Sigmoid colon (tissue), 4 donors: ENCODE results near the gene EXOC7.

ENCODE experiments used
- EP300 ChIP-seq, 4 donors: sonication (generic); formaldehyde crosslinking; IDR thresholded peaks; one replicate each; pipeline ENCODE4 v1.6.1; 2017; ENCODE audit warnings: antibody characterized with exemption in 4 of 4
- POLR2A ChIP-seq, 2 donors: fragments of 450-650 bp; IDR thresholded peaks; one replicate each; pipeline ENCODE4 v1.6.1; 2016; ENCODE audit warnings: antibody characterized with exemption in 2 of 2, mild to moderate bottlenecking in 2 of 2, moderate library complexity in 2 of 2
- TF ChIP-seq, protein P1 (sequence below), 4 experiments: fragments of 450-650 bp in 3 of 4; fragments of 200-600 bp in 1 of 4; IDR thresholded peaks; one replicate each; pipeline ENCODE4 v1.5.1; 2016 to 2019; ENCODE audit warnings: antibody characterized with exemption in 4 of 4, mild to moderate bottlenecking in 3 of 4, moderate library complexity in 2 of 4

DNA sequence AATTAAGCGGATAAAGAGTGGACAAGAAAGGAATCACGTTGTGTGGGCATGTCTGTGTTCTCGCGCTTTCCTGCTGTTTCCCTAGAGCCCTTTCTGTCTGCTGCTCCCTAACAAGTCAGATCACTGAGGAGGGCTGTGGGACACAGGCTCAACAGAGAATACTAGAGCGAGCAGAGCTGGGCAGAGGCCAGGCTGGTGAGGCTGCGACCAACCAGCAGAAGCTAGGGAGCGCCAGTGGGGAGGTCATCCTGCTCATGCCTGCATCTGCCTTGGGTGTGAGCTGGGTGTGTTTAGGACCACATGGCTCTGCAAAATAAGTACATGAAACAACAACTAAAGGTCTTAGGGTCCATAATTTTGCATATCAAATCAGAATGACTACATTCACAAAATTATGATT is 49.0 kb upstream of the EXOC7 start:
- TF ChIP-seq, protein P1, sequence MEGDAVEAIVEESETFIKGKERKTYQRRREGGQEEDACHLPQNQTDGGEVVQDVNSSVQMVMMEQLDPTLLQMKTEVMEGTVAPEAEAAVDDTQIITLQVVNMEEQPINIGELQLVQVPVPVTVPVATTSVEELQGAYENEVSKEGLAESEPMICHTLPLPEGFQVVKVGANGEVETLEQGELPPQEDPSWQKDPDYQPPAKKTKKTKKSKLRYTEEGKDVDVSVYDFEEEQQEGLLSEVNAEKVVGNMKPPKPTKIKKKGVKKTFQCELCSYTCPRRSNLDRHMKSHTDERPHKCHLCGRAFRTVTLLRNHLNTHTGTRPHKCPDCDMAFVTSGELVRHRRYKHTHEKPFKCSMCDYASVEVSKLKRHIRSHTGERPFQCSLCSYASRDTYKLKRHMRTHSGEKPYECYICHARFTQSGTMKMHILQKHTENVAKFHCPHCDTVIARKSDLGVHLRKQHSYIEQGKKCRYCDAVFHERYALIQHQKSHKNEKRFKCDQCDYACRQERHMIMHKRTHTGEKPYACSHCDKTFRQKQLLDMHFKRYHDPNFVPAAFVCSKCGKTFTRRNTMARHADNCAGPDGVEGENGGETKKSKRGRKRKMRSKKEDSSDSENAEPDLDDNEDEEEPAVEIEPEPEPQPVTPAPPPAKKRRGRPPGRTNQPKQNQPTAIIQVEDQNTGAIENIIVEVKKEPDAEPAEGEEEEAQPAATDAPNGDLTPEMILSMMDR (IDR thresholded peaks at IDR 0.05): no peak
- TF ChIP-seq EP300 (IDR thresholded peaks at IDR 0.05) (no peak), POLR2A (IDR thresholded peaks at IDR 0.05) (no peak)
